Gastrocnemius medialis (tissue), 4 donors: ENCODE data around the gene OR6N2.

Source experiments
- CTCF ChIP-seq, 5 experiments: fragments of 450-650 bp in 3 of 5; fragments of 200-600 bp in 2 of 5; sonication (generic) in 2 of 5; IDR thresholded peaks in 4 of 5; conservative IDR thresholded peaks in 1 of 5; 1 replicate in 4 of 5; 2 replicates in 1 of 5; pipeline ENCODE4 v1.5.1; 2016 to 2019; ENCODE audit warnings: antibody characterized with exemption in 5 of 5, mild to moderate bottlenecking in 3 of 5, moderate library complexity in 3 of 5
- POLR2A ChIP-seq, 2 donors: fragments of 450-650 bp; IDR thresholded peaks; one replicate each; pipeline ENCODE4 v1.6.1; 2017; ENCODE audit warnings: antibody characterized with exemption in 2 of 2, mild to moderate bottlenecking in 2 of 2, moderate library complexity in 2 of 2

GRCh38 chr1:158806916-158807536 is 26.0 kb upstream of the OR6N2 start:
- no peak for TF ChIP-seq CTCF (IDR thresholded peaks at IDR 0.05 in 4 of 5, conservative IDR thresholded peaks at IDR 0.05 in 1 of 5)
- TF ChIP-seq POLR2A (IDR thresholded peaks at IDR 0.05): no peak
